Neural cell (in vitro differentiated cells): ENCODE results near the gene GIPC2. TPM values are rescaled to one million over a fixed set of nuclear protein-coding genes. Genes with fewer than 3 reads are reported as not detected.

ENCODE experiments used
- H2AFZ ChIP-seq: fragments of 200-600, 300-800 bp; sonication (generic), shearing (Covaris generic); 2 replicates; pipeline ENCODE4 v1.6.0; 2014; ENCODE audit warnings: low read depth, mild to moderate bottlenecking, antibody characterized with exemption, low read length, moderate library complexity
- H3F3A ChIP-seq: fragments of 200-600 bp; shearing (Covaris generic); 2 replicates; pipeline ENCODE4 v1.6.1; 2016; ENCODE audit warnings: mild to moderate bottlenecking, moderate library complexity, mixed read lengths, antibody characterized with exemption, low read length; ENCODE audit not compliant: insufficient read depth, poor library complexity, severe bottlenecking
- H3K27ac ChIP-seq: fragments of 200-600, 300-800 bp; sonication (generic), shearing (Covaris generic); 2 replicates; pipeline ENCODE4 v1.5.1; 2014; ENCODE audit warnings: mild to moderate bottlenecking, low read length, moderate library complexity
- H3K27me3 ChIP-seq: fragments of 300-800, 200-600 bp; sonication (generic), shearing (Covaris generic); 2 replicates; pipeline ENCODE4 v1.6.0; 2014; ENCODE audit warnings: mild to moderate bottlenecking, low read depth, low read length, moderate library complexity; ENCODE audit not compliant: insufficient read depth
- H3K36me3 ChIP-seq: fragments of 300-800, 200-600 bp; sonication (generic), shearing (Covaris generic); 2 replicates; pipeline ENCODE4 v1.5.1; 2014; ENCODE audit warnings: mild to moderate bottlenecking, antibody characterized with exemption, low read length, moderate library complexity; ENCODE audit not compliant: insufficient read depth
- H3K4me2 ChIP-seq: fragments of 300-800, 200-600 bp; sonication (generic), shearing (Covaris generic); 2 replicates; pipeline ENCODE4 v1.6.0; 2014; ENCODE audit warnings: mild to moderate bottlenecking, low read length
- H3K4me3 ChIP-seq: fragments of 300-800, 200-600 bp; sonication (generic), shearing (Covaris generic); 2 replicates; pipeline ENCODE4 v1.5.1; 2014; ENCODE audit warnings: mild to moderate bottlenecking, low read length, moderate library complexity
- H3K79me2 ChIP-seq: fragments of 200-600 bp; shearing (Covaris generic); replicated peaks from 2 replicates; pipeline ENCODE4 v1.6.0; 2014; ENCODE audit warnings: mild to moderate bottlenecking, low read length, moderate library complexity; ENCODE audit not compliant: insufficient read depth
- H3K9ac ChIP-seq: fragments of 300-800, 200-600 bp; sonication (generic), shearing (Covaris generic); 2 replicates; pipeline ENCODE4 v1.6.1; 2016; ENCODE audit warnings: mild to moderate bottlenecking, low read length, mixed read lengths
- H3K9me2 ChIP-seq: fragments of 200-600 bp; shearing (Covaris generic); 2 replicates; pipeline ENCODE4 v1.6.1; 2016; ENCODE audit warnings: mild to moderate bottlenecking, low read length, mixed read lengths; ENCODE audit not compliant: insufficient read depth
- H3K9me3 ChIP-seq: fragments of 200-600, 300-800 bp; sonication (generic), shearing (Covaris generic); 2 replicates; pipeline ENCODE4 v1.6.1; 2016; ENCODE audit warnings: mild to moderate bottlenecking, mixed run types, low read length, moderate library complexity, mixed read lengths
- H4K20me1 ChIP-seq: fragments of 200-600 bp; shearing (Covaris generic); 2 replicates; pipeline ENCODE4 v1.6.1; 2016; ENCODE audit warnings: mild to moderate bottlenecking, mixed run types; ENCODE audit not compliant: insufficient read depth
- CTCF ChIP-seq: fragments of 450-650 bp; IDR thresholded peaks from 2 replicates; pipeline ENCODE4 v1.5.1; 2014; ENCODE audit warnings: antibody characterized with exemption, mild to moderate bottlenecking, moderate library complexity; ENCODE audit not compliant: poor library complexity, severe bottlenecking
- EP300 ChIP-seq: fragments of 450-650 bp; conservative IDR thresholded peaks from 2 replicates; pipeline ENCODE4 v1.6.1; 2014; ENCODE audit warnings: antibody characterized with exemption, mild to moderate bottlenecking, moderate library complexity; ENCODE audit not compliant: poor library complexity, severe bottlenecking
- EZH2 ChIP-seq: fragments of 200-600, 300-800 bp; shearing (Covaris generic), sonication (generic); IDR thresholded peaks from 2 replicates; pipeline ENCODE4 v1.6.1; 2014; ENCODE audit warnings: antibody characterized with exemption, low read length, borderline replicate concordance, mild to moderate bottlenecking; ENCODE audit not compliant: insufficient read depth, poor library complexity, severe bottlenecking
- MXI1 ChIP-seq: fragments of 450-650 bp; conservative IDR thresholded peaks from 2 replicates; pipeline ENCODE4 v1.6.1; 2014; ENCODE audit warnings: antibody characterized with exemption, mild to moderate bottlenecking; ENCODE audit not compliant: poor library complexity, severe bottlenecking
- POLR2AphosphoS5 ChIP-seq: IDR thresholded peaks from 2 replicates; pipeline ENCODE4 v1.6.1; 2012
- RAD21 ChIP-seq: fragments of 450-650 bp; conservative IDR thresholded peaks from 2 replicates; pipeline ENCODE4 v1.6.1; 2014; ENCODE audit warnings: antibody characterized with exemption, mild to moderate bottlenecking, moderate library complexity
- REST ChIP-seq: IDR thresholded peaks from 2 replicates; pipeline ENCODE4 v1.6.1; 2012; ENCODE audit warnings: borderline replicate concordance
- SMC3 ChIP-seq: fragments of 450-650 bp; conservative IDR thresholded peaks from 2 replicates; pipeline ENCODE4 v1.6.1; 2014; ENCODE audit warnings: antibody characterized with exemption, mild to moderate bottlenecking, moderate library complexity; ENCODE audit not compliant: poor library complexity
- TAF1 ChIP-seq: IDR thresholded peaks from 2 replicates; pipeline ENCODE4 v1.6.1; 2012; ENCODE audit warnings: low read depth
- polyA plus RNA-seq: library from polyadenylated mRNA; depleted of rRNA; stranded (reverse); fragments of >200 nt; gene quantifications from 2 replicates; pipeline ENCODE4 v1.2.3, GENCODE V29; 2014

GIPC2 gene
- polyA plus RNA-seq, 1 donor from 2014 or later, result 1.3 TPM

- Histone ChIP-seq H3K4me3 (no peak overlapping the region), H4K20me1 (no peaks in the 10 kb centered on the region), H3K79me2 (no peaks in the 10 kb centered on the region), H3K27ac (no peak overlapping the region), H3K9me3 (no peaks in the 10 kb centered on the region), H3F3A (no peaks in the 10 kb centered on the region), H3K36me3 (no peaks in the 10 kb centered on the region), H3K4me2 (no peak overlapping the region), H2AFZ (no peak overlapping the region), H3K9ac (no peak overlapping the region), H3K27me3 (no peaks in the 10 kb centered on the region), H3K9me2 (no peaks in the 10 kb centered on the region)
- TF ChIP-seq RAD21 (no peak), POLR2AphosphoS5 (no peak)
These were observed 29.9 kb downstream of the GIPC2 start for GRCh38 chr1:78075621-78076020.

- Histone ChIP-seq H3K79me2 (no peaks in the 10 kb centered on the region), H3K27ac (no peak overlapping the region), H3K4me3 (no peak overlapping the region), H3F3A (no peaks in the 10 kb centered on the region), H4K20me1 (no peaks in the 10 kb centered on the region), H3K27me3 (no peaks in the 10 kb centered on the region), H3K9me2 (no peaks in the 10 kb centered on the region), H3K36me3 (no peaks in the 10 kb centered on the region), H2AFZ (no peak overlapping the region), H3K4me2 (no peak overlapping the region), H3K9ac (no peak overlapping the region), H3K9me3 (no peaks in the 10 kb centered on the region)
- TF ChIP-seq TAF1 (no peak), CTCF (no peak), EZH2 (no peak), POLR2AphosphoS5 (no peak), EP300 (no peak)
These were observed 32.6 kb downstream of the GIPC2 start for GRCh38 chr1:78078358-78078757.

GRCh38 chr1:78079580-78079979, 33.8 kb downstream of the GIPC2 start:
- Histone ChIP-seq H4K20me1 (no peaks in the 10 kb centered on the region), H3K9ac (no peak overlapping the region), H3K9me2 (no peaks in the 10 kb centered on the region), H3K4me2 (no peak overlapping the region), H3K36me3 (no peaks in the 10 kb centered on the region), H3K27me3 (no peaks in the 10 kb centered on the region), H2AFZ (no peak overlapping the region), H3K79me2 (no peaks in the 10 kb centered on the region), H3K4me3 (no peak overlapping the region), H3K9me3 (no peaks in the 10 kb centered on the region), H3F3A (no peaks in the 10 kb centered on the region), H3K27ac (no peak overlapping the region)
- TF ChIP-seq RAD21, result no peak
- no peak for TF ChIP-seq TAF1

- Histone ChIP-seq H3K9me3 (no peaks in the 10 kb centered on the region), H3K9me2 (no peaks in the 10 kb centered on the region), H2AFZ (no peak overlapping the region), H3K4me2 (no peak overlapping the region), H3K9ac (no peak overlapping the region), H4K20me1 (no peaks in the 10 kb centered on the region), H3K4me3 (no peak overlapping the region), H3K27me3 (no peaks in the 10 kb centered on the region), H3F3A (no peaks in the 10 kb centered on the region), H3K27ac (no peak overlapping the region), H3K79me2 (no peaks in the 10 kb centered on the region), H3K36me3 (no peaks in the 10 kb centered on the region)
- no peak for TF ChIP-seq POLR2AphosphoS5
- TF ChIP-seq EP300, result no peak
- TF ChIP-seq SMC3, result no peak
- no peak for TF ChIP-seq MXI1
- no peak for TF ChIP-seq REST
- TF ChIP-seq RAD21, result no peak
- no peak for TF ChIP-seq EZH2
- TF ChIP-seq CTCF, result no peak
- no peak for TF ChIP-seq TAF1
These were observed 35.0 kb downstream of the GIPC2 start for GRCh38 chr1:78080767-78081166.
